ENCODE measurements around the gene REEP3.

DNA sequence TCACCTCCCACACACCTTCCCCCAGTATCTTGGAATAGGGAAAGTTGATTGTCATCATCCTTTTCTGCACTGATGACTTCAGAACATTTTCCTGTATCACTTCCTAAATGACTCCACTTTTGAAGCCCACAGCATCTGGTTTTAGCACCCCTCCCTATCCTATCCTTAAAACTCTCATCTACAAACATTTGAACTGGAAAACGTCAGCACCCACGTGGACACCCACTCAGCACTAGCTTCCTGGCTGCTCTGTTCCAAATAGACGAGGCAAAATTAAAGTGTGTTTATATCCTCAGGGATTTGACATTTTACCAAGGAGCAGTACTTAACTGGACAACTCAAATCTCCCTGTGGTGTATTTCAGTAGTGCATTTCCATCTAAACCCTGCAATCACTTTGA lies 73.9 kb downstream of the REEP3 start:
- TF ChIP-seq, protein P1, sequence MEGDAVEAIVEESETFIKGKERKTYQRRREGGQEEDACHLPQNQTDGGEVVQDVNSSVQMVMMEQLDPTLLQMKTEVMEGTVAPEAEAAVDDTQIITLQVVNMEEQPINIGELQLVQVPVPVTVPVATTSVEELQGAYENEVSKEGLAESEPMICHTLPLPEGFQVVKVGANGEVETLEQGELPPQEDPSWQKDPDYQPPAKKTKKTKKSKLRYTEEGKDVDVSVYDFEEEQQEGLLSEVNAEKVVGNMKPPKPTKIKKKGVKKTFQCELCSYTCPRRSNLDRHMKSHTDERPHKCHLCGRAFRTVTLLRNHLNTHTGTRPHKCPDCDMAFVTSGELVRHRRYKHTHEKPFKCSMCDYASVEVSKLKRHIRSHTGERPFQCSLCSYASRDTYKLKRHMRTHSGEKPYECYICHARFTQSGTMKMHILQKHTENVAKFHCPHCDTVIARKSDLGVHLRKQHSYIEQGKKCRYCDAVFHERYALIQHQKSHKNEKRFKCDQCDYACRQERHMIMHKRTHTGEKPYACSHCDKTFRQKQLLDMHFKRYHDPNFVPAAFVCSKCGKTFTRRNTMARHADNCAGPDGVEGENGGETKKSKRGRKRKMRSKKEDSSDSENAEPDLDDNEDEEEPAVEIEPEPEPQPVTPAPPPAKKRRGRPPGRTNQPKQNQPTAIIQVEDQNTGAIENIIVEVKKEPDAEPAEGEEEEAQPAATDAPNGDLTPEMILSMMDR (IDR thresholded peaks at IDR 0.05): no peak
- TF ChIP-seq POLR2A (IDR thresholded peaks at IDR 0.05): no peak
